CD4-positive, alpha-beta T cell treated with Interleukin-21 for 1 hour (primary cell): ENCODE results near the gene TLE3.
A peak's percentile ranks its signal among the peaks of the same experiment; 100 is the strongest.
"Not testable (repeated sequence)": the region's sequence is repeated elsewhere in the genome, so short reads cannot be mapped to it uniquely, and the experiment has no call there.

Experiments
- DNase-seq: peaks from one replicate; pipeline ENCODE4 v3.0.0-alpha.2; 2020

TLE3 gene

GRCh38 chr15:70125605-70126004 lies 27.9 kb upstream of the TLE3 start:
- DNase-seq: no peak

DNA sequence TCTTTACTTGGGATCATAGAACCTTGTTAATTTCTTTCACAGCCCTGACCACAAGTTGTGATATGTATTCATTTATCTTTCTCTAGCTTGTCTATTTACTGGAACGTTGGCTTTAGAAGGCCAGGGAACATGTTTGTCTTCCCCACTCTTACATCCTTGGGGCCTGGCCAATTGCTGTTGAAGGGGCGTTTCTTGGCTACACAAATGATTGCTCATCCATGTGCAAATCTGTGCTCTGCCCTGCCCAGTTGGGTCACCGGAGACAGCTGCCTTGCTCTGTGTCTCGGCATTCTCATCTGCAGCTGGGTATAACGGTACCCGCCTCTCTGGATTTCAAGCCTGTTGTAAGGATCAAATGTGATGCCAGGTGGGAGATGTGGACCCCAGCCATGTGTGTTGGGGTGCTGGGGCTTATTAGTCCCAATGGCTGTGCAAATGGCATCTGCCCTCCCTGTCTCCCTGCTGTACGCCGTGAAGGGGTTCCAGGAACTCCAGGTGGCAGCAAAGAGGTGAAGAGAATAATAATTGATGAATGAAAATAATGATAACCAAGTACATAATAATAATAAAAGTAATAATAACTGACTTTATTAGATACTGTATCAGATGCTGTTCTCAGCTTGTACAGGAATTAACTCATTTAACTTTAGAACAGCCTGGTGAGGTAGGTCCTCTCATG lies 24.0 kb upstream of the TLE3 start:
- no peak for DNase-seq

GRCh38 chr15:70120958-70121623 lies 23.4 kb upstream of the TLE3 start:
- DNase-seq: no peak

DNA sequence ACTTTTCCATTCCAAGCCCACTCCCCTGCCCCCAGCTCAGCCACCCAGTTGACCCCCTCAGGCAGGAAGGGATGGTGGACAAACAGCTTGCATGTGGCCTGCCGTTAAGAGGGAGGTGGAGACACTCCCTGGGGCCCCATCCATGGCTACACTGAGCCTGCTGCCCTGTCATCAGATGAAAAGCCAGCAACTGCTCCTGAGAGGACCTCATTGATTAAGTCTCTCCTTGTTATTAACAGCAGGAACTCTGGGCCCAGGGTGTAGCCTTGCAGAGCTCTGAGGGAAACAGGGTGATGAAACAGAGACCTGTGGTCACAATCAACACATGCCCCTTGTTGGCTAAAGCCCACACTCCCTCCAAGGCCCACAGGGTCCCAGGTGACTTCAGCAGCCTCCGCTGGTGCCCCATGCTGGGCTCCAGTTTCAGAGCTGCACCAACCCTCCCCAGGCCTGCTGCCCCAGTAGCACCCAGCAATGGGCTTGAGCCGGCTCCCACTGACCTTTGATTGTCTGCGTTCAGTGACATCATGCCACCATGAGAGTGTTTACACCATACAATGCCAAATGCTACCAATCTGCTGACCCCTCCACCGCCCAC lies 22.3 kb upstream of the TLE3 start:
- DNase-seq: no peak

DNA sequence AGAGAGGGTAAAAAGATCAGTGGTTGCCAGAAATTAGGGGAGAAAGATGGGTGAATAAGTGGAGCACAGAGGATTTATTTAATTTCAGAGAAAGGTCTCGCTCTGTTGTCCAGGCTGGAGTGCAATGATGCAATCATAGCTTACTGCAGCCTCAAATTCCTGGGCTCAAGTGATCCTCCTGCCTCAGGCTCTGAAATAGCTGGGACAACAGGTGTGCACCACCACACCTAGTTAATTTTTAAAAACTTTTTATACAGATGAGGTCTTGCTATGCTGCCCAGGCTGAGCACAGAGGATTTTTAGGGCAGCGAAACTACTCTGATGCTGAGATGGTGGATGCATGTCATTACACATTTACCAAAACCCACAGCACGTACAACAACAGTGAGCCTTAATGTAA lies 20.9 kb upstream of the TLE3 start:
- no peak for DNase-seq

- no peak for DNase-seq
Observed at GRCh38 chr15:70116317-70116716, 18.6 kb upstream of the TLE3 start.

DNA sequence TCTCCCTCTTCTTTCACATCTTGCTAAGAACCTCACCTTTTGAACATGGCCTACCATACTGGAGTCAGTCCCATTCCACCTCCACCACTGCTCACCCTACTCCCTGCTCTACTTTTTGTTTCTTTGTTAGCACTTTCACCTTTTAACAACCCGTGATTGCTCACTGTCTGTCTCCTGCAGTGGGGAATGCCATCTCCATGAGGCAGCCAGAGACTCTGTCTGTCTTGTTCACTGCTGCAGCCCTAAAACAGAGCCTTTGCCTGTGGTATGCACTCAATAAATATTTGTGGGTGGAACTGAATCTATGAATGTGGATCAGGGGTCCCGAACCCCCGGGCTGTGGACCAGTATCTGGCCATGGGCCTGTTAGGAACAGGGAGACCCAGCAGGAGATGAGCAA lies 16.5 kb upstream of the TLE3 start:
- DNase-seq: no peak

GRCh38 chr15:70113304-70113700 lies 15.6 kb upstream of the TLE3 start:
- peak; percentile 17 for DNase-seq

DNA sequence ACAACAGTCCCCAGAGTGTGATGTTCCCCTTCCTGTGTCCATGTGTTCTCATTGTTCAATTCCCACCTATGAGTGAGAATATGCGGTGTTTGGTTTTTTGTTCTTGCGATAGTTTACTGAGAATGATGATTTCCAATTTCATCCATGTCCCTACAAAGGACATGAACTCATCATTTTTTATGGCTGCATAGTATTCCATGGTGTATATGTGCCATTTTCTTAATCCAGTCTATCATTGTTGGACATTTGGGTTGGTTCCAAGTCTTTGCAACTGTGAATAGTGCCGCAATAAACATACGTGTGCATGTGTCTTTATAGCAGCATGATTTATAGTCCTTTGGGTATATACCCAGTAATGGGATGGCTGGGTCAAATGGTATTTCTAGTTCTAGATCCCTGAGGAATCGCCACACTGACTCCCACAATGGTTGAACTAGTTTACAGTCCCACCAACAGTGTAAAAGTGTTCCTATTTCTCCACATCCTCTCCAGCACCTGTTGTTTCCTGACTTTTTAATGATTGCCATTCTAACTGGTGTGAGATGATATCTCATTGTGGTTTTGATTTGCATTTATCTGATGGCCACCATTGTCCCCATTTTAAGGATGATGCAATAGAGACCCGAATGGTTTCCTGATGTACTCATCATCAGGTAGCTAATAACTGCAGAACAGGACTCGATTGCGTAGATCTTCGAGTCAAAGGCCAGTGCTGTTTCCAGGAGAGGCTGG lies 15.0 kb upstream of the TLE3 start:
- not testable (repeated sequence) for DNase-seq

DNA sequence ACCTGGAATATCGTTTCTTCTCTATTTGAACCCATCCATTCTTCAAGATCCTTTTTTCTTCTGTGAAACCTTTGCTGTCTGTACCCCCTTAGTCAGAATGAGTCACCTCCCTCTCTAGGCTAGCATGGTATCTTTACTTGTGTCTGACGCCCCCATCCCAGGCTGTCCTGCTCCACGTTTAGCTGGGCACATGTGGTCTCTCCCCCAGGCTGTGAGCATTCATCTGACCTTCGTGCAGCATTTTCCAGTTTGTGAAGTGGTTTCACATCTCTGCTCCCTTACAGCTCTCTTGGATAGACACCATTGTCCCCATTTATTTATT lies 14.3 kb upstream of the TLE3 start:
- no peak for DNase-seq

- no peak for DNase-seq
Observed at GRCh38 chr15:70111203-70112073, 13.7 kb upstream of the TLE3 start.

DNA sequence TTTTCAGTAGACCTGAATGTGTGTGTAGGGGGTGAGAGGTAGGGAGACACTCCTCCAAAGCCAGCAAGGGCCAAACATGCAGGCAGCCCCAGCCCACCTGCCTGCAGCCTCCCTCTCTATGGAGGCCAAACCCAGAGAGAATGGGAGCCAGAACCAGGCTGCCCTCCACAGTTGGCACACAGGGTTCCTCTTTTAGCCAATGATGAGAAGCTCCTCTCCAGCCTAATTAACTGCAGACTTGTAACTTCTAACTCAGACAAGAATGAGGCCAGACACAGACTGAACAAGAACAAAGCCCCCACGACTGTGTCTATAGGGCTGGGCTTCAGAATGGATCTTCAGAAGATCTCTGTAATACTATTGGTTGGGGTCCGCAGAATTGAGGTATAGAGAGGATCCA lies 12.3 kb upstream of the TLE3 start:
- no peak for DNase-seq

- no peak for DNase-seq
Observed at GRCh38 chr15:70109531-70109930, 11.8 kb upstream of the TLE3 start.

DNA sequence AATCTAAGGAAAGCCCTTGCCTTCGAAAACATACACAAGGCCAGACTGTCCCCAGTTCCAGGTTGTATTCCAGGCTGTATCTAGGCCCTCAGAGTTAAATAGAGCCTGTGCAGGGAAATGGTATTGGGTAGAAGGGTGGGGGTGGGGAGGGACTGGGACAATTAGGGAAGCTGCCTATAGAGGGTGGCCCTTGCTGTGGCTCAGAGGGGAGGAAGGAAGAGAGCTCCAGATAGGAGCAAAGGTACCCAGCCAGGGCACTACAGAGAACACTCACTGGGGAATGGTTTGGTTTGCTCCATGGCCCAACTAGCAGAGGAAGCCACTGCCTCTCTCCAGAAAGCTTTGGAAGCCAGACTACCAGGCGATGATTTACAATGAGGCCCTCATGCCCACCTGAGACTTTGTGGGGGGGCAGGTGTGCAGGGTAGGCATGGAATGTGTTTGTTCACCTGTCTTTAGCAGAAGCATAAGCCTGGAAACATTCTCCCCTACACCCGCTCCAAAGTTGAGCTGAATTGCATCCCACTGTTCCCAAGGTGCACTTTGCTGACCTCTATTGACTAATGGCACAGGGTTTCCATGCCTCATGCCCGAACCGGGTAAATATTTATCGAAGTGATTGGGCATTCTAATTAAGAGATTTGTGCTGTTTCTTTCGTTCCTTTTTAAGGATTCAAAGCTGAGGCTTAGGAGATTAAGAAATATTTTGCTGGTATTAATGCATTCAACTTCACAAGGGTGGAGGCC lies 6.3 kb upstream of the TLE3 start:
- DNase-seq: no peak

DNA sequence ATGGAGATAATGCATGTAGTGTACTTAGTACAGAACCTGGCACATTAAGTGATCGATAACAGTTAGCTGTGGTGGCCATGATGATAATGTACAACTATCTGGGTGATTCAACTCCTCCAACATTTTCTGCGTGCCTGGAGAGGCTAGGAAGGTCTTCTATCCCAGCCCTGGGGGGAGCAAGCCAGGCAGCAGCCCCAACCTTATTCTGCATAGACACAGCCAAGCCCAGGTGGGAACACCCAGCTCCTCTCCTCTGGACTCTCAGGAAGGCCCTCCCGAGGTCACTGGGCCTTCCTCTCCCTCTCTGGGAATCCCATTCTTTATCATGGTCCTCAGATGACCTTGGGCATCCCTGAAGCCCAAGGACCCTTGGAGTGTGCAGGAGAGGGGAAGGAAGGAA lies 5.1 kb upstream of the TLE3 start:
- DNase-seq: no peak

DNA sequence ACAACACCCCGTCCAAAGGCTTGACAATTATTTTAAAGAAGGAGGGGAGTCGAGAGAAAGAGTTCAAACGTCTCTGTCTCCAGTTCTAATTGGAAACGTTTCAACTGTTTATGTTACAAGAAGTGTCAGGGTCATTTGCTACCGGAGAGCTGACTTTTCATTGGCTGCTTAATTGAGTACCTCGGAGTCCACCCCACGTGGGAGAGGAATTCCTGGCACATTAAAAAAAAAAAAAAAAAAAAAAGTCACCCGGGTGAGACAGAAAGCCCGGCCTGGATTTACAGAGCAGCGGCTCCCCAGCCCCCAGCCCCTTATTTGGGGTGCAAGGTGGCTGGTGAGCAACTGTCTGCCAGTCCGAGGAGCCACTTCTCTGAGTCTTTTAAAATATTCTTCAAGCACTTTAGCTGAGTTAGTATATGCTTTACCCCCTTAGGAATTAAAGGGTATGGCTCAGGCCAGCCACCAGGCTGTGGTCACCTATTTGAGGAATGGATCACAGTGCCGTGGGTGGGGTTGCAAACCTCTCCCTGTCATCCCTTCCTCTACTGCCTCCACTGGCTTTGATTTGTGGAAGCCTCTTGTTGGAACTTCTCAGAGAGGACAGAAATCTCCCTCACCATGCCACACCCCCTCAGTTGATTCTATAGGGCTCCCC lies 3.9 kb upstream of the TLE3 start:
- no peak for DNase-seq

- peak; percentile 76 for DNase-seq
Observed at GRCh38 chr15:70100474-70101341, 3.0 kb upstream of the TLE3 start.

- DNase-seq: peak; percentile 37
Observed at GRCh38 chr15:70099967-70100473, 2.3 kb upstream of the TLE3 start.

DNA sequence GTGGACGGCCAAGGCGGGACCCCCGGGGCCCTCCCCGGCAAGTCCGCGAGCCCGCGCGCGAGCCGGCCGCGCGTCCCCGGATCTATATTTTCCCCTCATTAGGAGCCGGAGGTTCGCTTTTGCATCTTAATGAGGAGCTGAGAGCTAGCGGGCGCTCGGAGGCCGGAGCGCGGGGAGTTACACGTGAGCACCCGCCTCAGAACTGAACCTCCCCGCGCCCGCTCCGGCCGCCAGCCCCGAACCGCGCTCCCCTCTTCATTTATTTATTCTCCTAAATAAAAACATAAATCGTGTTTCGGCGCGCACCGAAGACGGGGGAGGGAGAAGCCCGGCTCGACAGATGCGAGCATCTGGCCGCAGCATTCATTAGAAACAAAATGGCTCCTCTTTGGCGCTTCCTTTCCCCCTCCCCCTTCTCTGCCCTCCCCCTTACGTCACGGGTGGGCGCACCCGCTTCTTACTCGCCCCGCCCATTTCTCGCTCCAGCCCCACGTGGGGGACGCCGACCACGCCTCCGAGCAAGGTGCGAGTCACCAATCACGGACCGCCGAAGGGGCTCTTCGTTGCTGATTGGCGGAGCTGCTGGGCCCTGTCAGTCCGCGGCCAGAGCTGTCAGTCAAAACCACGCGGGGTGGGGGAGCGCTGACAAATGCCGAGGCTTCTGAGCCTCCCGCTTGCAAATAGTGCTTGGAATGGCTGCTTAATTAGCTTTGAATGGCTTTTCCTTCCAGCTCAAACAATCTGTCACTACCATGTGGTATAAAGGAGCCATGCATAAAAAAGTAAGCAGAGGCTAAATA lies 1.6 kb upstream of the TLE3 start:
- peak; percentile 99 for DNase-seq
